AG04449 (cell line): ENCODE data around the gene TMPO.
"Not testable (repeated sequence)": the region's sequence is repeated elsewhere in the genome, so short reads cannot be mapped to it uniquely, and the experiment has no call there.

Source experiments
- CTCF ChIA-PET: fragments of 350-600 bp; formaldehyde crosslinking; extraction: SDS; loops from one replicate; lab custom pipeline; 2021; ENCODE audit warnings: antibody characterized with exemption; lab: Yijun Ruan, JAX
- POLR2A ChIA-PET: fragments of 400-600, 350-600 bp; formaldehyde crosslinking; extraction: SDS; loops from one replicate; lab custom pipeline; 2020; ENCODE audit warnings: antibody characterized with exemption, inconsistent platforms; lab: Yijun Ruan, JAX
- DNase-seq: peaks from one replicate; pipeline ENCODE4 v3.0.0-alpha.2; 2010; ENCODE audit warnings: low read depth, low spot score
- H3K4me3 ChIP-seq: 2 replicates; pipeline ENCODE4 v1.5.1; 2011; ENCODE audit warnings: low read depth, mild to moderate bottlenecking, control low read depth, low read length
- CTCF ChIP-seq: IDR thresholded peaks from one replicate; pipeline ENCODE4 v1.5.1; 2011; ENCODE audit warnings: mild to moderate bottlenecking, moderate library complexity, low read length, control low read depth, inconsistent platforms; ENCODE audit not compliant: insufficient read depth; ENCODE audit errors: missing control alignments

Gene TMPO

GRCh38 chr12:98592825-98593322, 77.5 kb downstream of the TMPO start:
- no peak for DNase-seq
- no peak for TF ChIP-seq CTCF
- peak overlapping the region; percentile 55 for H3K4me3 ChIP-seq
- POLR2A ChIA-PET = interaction anchor here (0.7 to 3.8 kb wide), 6 partner anchors 8 to 52 kb away, joined by 3 to 22 read pairs (median 5); partner anchors contain the start of genes APAF1 and IKBIP
- CTCF ChIA-PET = interaction anchor here (1.0 to 4.2 kb wide), 3 partner anchors 26 to 175 kb away, joined by 3 to 43 read pairs (median 6); no protein-coding TSS in a partner anchor

- CTCF ChIA-PET = interaction anchor here (1.0 to 4.2 kb wide), 7 partner anchors 14 to 176 kb away, joined by 3 to 43 read pairs (median 4); no protein-coding TSS in a partner anchor
- POLR2A ChIA-PET = interaction anchor here (0.7 to 3.8 kb wide), 6 partner anchors 9 to 51 kb away, joined by 3 to 22 read pairs (median 5); partner anchors contain the start of genes APAF1 and IKBIP
- no peak for TF ChIP-seq CTCF
- peak within 1 kb of the TSS; percentile 95 for H3K4me3 ChIP-seq
- peak; percentile 85 for DNase-seq
These were observed 78.1 kb downstream of the TMPO start, which contains the start of gene SLC25A3 for GRCh38 chr12:98593351-98594049. TSS of gene SLC25A3 (plus strand) at chr12:98593686. CDS start at chr12:98593979, 293 bp downstream.

- POLR2A ChIA-PET = interaction anchor here (0.8 to 3.8 kb wide), 5 partner anchors 8 to 79 kb away, joined by 4 to 22 read pairs (median 5); partner anchors contain the start of genes APAF1, IKBIP and TMPO
- H3K4me3 ChIP-seq = peak overlapping the region; percentile 95
- TF ChIP-seq CTCF = no peak
- CTCF ChIA-PET = interaction anchor here (1.0 to 4.2 kb wide), 7 partner anchors 14 to 169 kb away, joined by 3 to 43 read pairs (median 3); no protein-coding TSS in a partner anchor
- no peak for DNase-seq
These were observed 78.9 kb downstream of the TMPO start for GRCh38 chr12:98594050-98594835.

GRCh38 chr12:98595243-98595988, 80.0 kb downstream of the TMPO start:
- DNase-seq = peak; percentile 26
- ChIA-PET CTCF (interaction anchor here (1.0 to 4.2 kb wide), 6 partner anchors 29 to 105 kb away, joined by 3 to 43 read pairs (median 3); no protein-coding TSS in a partner anchor), POLR2A (interaction anchor here (0.8 to 3.8 kb wide), 3 partner anchors 9 to 20 kb away, joined by 3 to 22 read pairs (median 3); no protein-coding TSS in a partner anchor)
- TF ChIP-seq CTCF = no peak
- H3K4me3 ChIP-seq = peak overlapping the region; percentile 95

- POLR2A ChIA-PET = interaction anchor here (0.7 to 1.6 kb wide), 2 partner anchors 9 to 126 kb away, joined by 3 to 4 read pairs; no protein-coding TSS in a partner anchor
These were observed 81.9 kb downstream of the TMPO start for GRCh38 chr12:98597313-98597712.

More at GRCh38 chr12:98597313-98597712, 81.9 kb downstream of the TMPO start:
- CTCF ChIA-PET = interaction anchor here (1.1 to 1.2 kb wide), 2 partner anchors 31 kb away, joined by 3 to 6 read pairs; no protein-coding TSS in a partner anchor
- not testable (repeated sequence) for H3K4me3 ChIP-seq, DNase-seq
